GM23338 (cell line): Measurements from ENCODE around the gene MLC1. TPM values are rescaled to one million over a fixed set of nuclear protein-coding genes. Genes with fewer than 3 reads are reported as not detected.

Source experiments
- ATAC-seq: fragments of 200-7000 bp; cut with Tn5 transposase; 3 replicates; pipeline ENCODE4 v1.9.1; 2020
- DNase-seq: peaks from one replicate; pipeline ENCODE4 v3.0.0-alpha.2; 2015; ENCODE audit warnings: low spot score
- H2AFZ ChIP-seq: fragments of 200-600 bp; sonication (generic); 2 replicates; pipeline ENCODE4 v1.8.0; 2016; ENCODE audit warnings: antibody characterized with exemption, mild to moderate bottlenecking, moderate library complexity
- H3F3A ChIP-seq: fragments of 200-600 bp; sonication (generic); replicated peaks from 2 replicates; pipeline ENCODE4 v1.8.0; 2017; ENCODE audit warnings: antibody characterized with exemption, mixed run types, low read depth
- H3K27ac ChIP-seq: fragments of 200-600 bp; sonication (generic); 2 replicates; pipeline ENCODE4 v1.6.1; 2016; ENCODE audit warnings: low read depth
- H3K27me3 ChIP-seq: fragments of 200-600 bp; sonication (generic); 2 replicates; pipeline ENCODE4 v1.8.0; 2016; ENCODE audit warnings: mild to moderate bottlenecking, mixed run types, moderate library complexity; ENCODE audit not compliant: insufficient read depth
- H3K36me3 ChIP-seq: fragments of 200-600 bp; sonication (generic); 2 replicates; pipeline ENCODE4 v1.8.0; 2016; ENCODE audit warnings: mild to moderate bottlenecking; ENCODE audit not compliant: insufficient read depth
- H3K4me1 ChIP-seq: fragments of 200-600 bp; sonication (generic); 2 replicates; pipeline ENCODE4 v1.8.0; 2016; ENCODE audit warnings: mild to moderate bottlenecking, moderate library complexity; ENCODE audit not compliant: insufficient read depth
- H3K4me2 ChIP-seq: fragments of 200-600 bp; sonication (generic); 2 replicates; pipeline ENCODE4 v1.7.1; 2017; ENCODE audit warnings: mixed run types
- H3K4me3 ChIP-seq: fragments of 200-600 bp; sonication (generic); 2 replicates; pipeline ENCODE4 v1.6.1; 2016; ENCODE audit warnings: mixed run types
- H3K79me2 ChIP-seq: fragments of 200-600 bp; sonication (generic); replicated peaks from 2 replicates; pipeline ENCODE4 v1.8.0; 2017; ENCODE audit warnings: mild to moderate bottlenecking; ENCODE audit not compliant: insufficient read depth
- H3K9me2 ChIP-seq: fragments of 200-600 bp; sonication (generic); 2 replicates; pipeline ENCODE4 v1.8.0; 2017; ENCODE audit not compliant: insufficient read depth
- H4K20me1 ChIP-seq: fragments of 200-600 bp; sonication (generic); replicated peaks from 2 replicates; pipeline ENCODE4 v1.8.0; 2017; ENCODE audit warnings: mild to moderate bottlenecking; ENCODE audit not compliant: insufficient read depth
- H3K27ac Mint-ChIP-seq: 2 replicates; pipeline ENCODE4 v1.8.0; 2020; ENCODE audit warnings: inconsistent platforms, mild to moderate bottlenecking, moderate library complexity, mixed read lengths
- H3K27me3 Mint-ChIP-seq: 3 replicates; pipeline ENCODE4 v1.8.0; 2022; ENCODE audit warnings: low read depth, mild to moderate bottlenecking, moderate library complexity, mixed read lengths, inconsistent platforms; ENCODE audit not compliant: insufficient read depth, poor library complexity
- H3K36me3 Mint-ChIP-seq: 3 replicates; pipeline ENCODE4 v1.8.0; 2021; ENCODE audit warnings: low read depth, mild to moderate bottlenecking, inconsistent platforms, moderate library complexity, mixed read lengths
- H3K4me1 Mint-ChIP-seq: 3 replicates; pipeline ENCODE4 v1.8.0; 2020; ENCODE audit warnings: mild to moderate bottlenecking, inconsistent platforms, mixed read lengths
- H3K4me3 Mint-ChIP-seq: 3 replicates; pipeline ENCODE4 v1.8.0; 2021; ENCODE audit warnings: moderate library complexity, mild to moderate bottlenecking, inconsistent platforms, mixed read lengths
- H3K9me3 Mint-ChIP-seq: 3 replicates; pipeline ENCODE4 v1.8.0; 2020; ENCODE audit warnings: moderate library complexity, mild to moderate bottlenecking, inconsistent platforms, mixed read lengths
- CTCF ChIP-seq, 2 experiments: fragments of 200-600 bp in 1 of 2; sonication (generic) in 1 of 2; conservative IDR thresholded peaks; 2 replicates each; pipeline versions ENCODE4 v1.5.1 to v1.6.1; 2016 to 2017; ENCODE audit warnings: antibody characterized with exemption in 2 of 2, low read depth in 2 of 2, mild to moderate bottlenecking in 2 of 2, moderate library complexity in 1 of 2
- JUNB ChIP-seq: IDR thresholded peaks from one replicate; pipeline ENCODE4 v1.6.1; 2016; ENCODE audit warnings: antibody characterized with exemption; ENCODE audit not compliant: unreplicated experiment
- POLR2AphosphoS5 ChIP-seq: IDR thresholded peaks from 2 replicates; pipeline ENCODE4 v1.6.1; 2016; ENCODE audit warnings: antibody characterized with exemption, low read depth
- STAT1 ChIP-seq: IDR thresholded peaks from one replicate; pipeline ENCODE4 v1.6.1; 2016; ENCODE audit warnings: antibody characterized with exemption; ENCODE audit not compliant: unreplicated experiment
- polyA plus RNA-seq: library from polyadenylated mRNA; unstranded; fragments of >200 nt; fragmentation: Nextera tagmentation; extraction: Ambion mirVana; gene quantifications from 2 replicates; pipeline ENCODE4 v1.2.1, GENCODE V29; 2016
- total RNA-seq: library from RNA; depleted of rRNA; stranded (reverse); fragments of >200 nt; shearing (Covaris generic); gene quantifications from 2 replicates; pipeline ENCODE4 v1.2.3, GENCODE V29; 2014
- TF ChIP-seq, protein P1 (sequence below): IDR thresholded peaks from 2 replicates; pipeline ENCODE4 v1.6.1; 2016; ENCODE audit warnings: antibody characterized with exemption
- TF ChIP-seq, protein P2 (sequence below): fragments of 250-450 bp; sonication (Bioruptor Pico); IDR thresholded peaks from 2 replicates; pipeline ENCODE4 v1.5.0; 2020; ENCODE audit warnings: mild to moderate bottlenecking, moderate library complexity

MLC1 gene
- total and polyA plus RNA-seq, 2 experiments from 2014 or later, result not detected

GRCh38 chr22:50011447-50012210 is 73.6 kb downstream of the MLC1 start:
- peaks cover 38% of the 10 kb centered on the region for H3K27me3 Mint-ChIP-seq
- Histone ChIP-seq H2AFZ (peak overlapping the region; percentile 96), H4K20me1 (0 out of 2 replicates have a peak, but pooled peaks cover 3% of the 10 kb centered on the region), H3K9me2 (no peaks in the 10 kb centered on the region), H3K79me2 (no peaks in the 10 kb centered on the region), H3K4me3 (peak overlapping the region; percentile 52), H3F3A (no peaks in the 10 kb centered on the region), H3K4me2 (peak overlapping the region; percentile 81), H3K36me3 (no peaks in the 10 kb centered on the region), H3K27me3 (peaks cover 60% of the 10 kb centered on the region), H3K27ac (no peak overlapping the region), H3K4me1 (peaks cover 7% of the 10 kb centered on the region; the same call in 1 of the 2 replicates)
- H3K4me1 Mint-ChIP-seq, result peaks cover 15% of the 10 kb centered on the region; the same call in 2 of the 3 replicates
- peak overlapping the region; percentile 65 for H3K4me3 Mint-ChIP-seq
- ATAC-seq (no peak), DNase-seq (peak; percentile 64)
- H3K27ac Mint-ChIP-seq, result no peak overlapping the region
- no peaks in the 10 kb centered on the region for H3K36me3 Mint-ChIP-seq
- TF ChIP-seq, protein P1, sequence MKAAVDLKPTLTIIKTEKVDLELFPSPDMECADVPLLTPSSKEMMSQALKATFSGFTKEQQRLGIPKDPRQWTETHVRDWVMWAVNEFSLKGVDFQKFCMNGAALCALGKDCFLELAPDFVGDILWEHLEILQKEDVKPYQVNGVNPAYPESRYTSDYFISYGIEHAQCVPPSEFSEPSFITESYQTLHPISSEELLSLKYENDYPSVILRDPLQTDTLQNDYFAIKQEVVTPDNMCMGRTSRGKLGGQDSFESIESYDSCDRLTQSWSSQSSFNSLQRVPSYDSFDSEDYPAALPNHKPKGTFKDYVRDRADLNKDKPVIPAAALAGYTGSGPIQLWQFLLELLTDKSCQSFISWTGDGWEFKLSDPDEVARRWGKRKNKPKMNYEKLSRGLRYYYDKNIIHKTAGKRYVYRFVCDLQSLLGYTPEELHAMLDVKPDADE, result no peak
- TF ChIP-seq CTCF (conservative IDR thresholded peaks at IDR 0.05; ENCODE audit: low read depth in 2 of 2) (no peak), JUNB (no peak), POLR2AphosphoS5 (no peak), STAT1 (no peak)
- TF ChIP-seq, protein P2, sequence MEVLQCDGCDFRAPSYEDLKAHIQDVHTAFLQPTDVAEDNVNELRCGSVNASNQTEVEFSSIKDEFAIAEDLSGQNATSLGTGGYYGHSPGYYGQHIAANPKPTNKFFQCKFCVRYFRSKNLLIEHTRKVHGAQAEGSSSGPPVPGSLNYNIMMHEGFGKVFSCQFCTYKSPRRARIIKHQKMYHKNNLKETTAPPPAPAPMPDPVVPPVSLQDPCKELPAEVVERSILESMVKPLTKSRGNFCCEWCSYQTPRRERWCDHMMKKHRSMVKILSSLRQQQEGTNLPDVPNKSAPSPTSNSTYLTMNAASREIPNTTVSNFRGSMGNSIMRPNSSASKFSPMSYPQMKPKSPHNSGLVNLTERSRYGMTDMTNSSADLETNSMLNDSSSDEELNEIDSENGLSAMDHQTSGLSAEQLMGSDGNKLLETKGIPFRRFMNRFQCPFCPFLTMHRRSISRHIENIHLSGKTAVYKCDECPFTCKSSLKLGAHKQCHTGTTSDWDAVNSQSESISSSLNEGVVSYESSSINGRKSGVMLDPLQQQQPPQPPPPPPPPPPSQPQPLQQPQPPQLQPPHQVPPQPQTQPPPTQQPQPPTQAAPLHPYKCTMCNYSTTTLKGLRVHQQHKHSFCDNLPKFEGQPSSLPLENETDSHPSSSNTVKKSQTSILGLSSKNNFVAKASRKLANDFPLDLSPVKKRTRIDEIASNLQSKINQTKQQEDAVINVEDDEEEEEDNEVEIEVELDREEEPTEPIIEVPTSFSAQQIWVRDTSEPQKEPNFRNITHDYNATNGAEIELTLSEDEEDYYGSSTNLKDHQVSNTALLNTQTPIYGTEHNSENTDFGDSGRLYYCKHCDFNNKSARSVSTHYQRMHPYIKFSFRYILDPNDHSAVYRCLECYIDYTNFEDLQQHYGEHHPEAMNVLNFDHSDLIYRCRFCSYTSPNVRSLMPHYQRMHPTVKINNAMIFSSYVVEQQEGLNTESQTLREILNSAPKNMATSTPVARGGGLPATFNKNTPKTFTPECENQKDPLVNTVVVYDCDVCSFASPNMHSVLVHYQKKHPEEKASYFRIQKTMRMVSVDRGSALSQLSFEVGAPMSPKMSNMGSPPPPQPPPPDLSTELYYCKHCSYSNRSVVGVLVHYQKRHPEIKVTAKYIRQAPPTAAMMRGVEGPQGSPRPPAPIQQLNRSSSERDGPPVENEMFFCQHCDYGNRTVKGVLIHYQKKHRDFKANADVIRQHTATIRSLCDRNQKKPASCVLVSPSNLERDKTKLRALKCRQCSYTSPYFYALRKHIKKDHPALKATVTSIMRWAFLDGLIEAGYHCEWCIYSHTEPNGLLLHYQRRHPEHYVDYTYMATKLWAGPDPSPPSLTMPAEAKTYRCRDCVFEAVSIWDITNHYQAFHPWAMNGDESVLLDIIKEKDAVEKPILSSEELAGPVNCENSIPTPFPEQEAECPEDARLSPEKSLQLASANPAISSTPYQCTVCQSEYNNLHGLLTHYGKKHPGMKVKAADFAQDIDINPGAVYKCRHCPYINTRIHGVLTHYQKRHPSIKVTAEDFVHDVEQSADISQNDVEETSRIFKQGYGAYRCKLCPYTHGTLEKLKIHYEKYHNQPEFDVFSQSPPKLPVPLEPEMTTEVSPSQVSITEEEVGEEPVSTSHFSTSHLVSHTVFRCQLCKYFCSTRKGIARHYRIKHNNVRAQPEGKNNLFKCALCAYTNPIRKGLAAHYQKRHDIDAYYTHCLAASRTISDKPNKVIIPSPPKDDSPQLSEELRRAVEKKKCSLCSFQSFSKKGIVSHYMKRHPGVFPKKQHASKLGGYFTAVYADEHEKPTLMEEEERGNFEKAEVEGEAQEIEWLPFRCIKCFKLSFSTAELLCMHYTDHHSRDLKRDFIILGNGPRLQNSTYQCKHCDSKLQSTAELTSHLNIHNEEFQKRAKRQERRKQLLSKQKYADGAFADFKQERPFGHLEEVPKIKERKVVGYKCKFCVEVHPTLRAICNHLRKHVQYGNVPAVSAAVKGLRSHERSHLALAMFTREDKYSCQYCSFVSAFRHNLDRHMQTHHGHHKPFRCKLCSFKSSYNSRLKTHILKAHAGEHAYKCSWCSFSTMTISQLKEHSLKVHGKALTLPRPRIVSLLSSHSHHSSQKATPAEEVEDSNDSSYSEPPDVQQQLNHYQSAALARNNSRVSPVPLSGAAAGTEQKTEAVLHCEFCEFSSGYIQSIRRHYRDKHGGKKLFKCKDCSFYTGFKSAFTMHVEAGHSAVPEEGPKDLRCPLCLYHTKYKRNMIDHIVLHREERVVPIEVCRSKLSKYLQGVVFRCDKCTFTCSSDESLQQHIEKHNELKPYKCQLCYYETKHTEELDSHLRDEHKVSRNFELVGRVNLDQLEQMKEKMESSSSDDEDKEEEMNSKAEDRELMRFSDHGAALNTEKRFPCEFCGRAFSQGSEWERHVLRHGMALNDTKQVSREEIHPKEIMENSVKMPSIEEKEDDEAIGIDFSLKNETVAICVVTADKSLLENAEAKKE (CRISPR knock-in tag), result no peak
- no peaks in the 10 kb centered on the region for H3K9me3 Mint-ChIP-seq
